ENCODE results near the gene CCDC88C.

CCDC88C gene

GRCh38 chr14:91234791-91235114 lies 182.9 kb downstream of the CCDC88C start:
- Histone ChIP-seq H4K91ac (ENCODE audit: low read depth, low read length, poor library complexity) (no peak overlapping the region), H3K4me2 (ENCODE audit: insufficient read depth, low read length, poor library complexity, severe bottlenecking) (no peak overlapping the region), H3K4me1 (ENCODE audit: control insufficient read depth in 2 of 2, insufficient read depth in 1 of 2, low read depth in 1 of 2, low read length in 2 of 2) (no peaks in the 10 kb centered on the region), H2BK12ac (ENCODE audit: low read length) (no peak overlapping the region), H2BK15ac (ENCODE audit: low read length) (no peak overlapping the region), H3K23ac (ENCODE audit: low read depth, low read length, poor library complexity) (peak overlapping the region; percentile 52), H3K27ac (replicated peaks; ENCODE audit: low read length) (no peak overlapping the region), H3K4me3 (ENCODE audit: low read length in 2 of 2) (peak overlapping the region in 1 of 2 donors; percentile 60), H3K9me3 (replicated peaks in 1 of 2; ENCODE audit: control insufficient read depth in 2 of 2, insufficient read depth in 1 of 2, low read depth in 1 of 2, low read length in 2 of 2) (peaks cover 13 to 15% of the 10 kb centered on the region in 2 donors), H4K8ac (ENCODE audit: low read depth, low read length) (no peak overlapping the region), H3K4ac (ENCODE audit: low read length) (no peak overlapping the region), H3K9ac (ENCODE audit: low read depth, low read length, poor library complexity) (no peak overlapping the region), H3K36me3 (replicated peaks in 1 of 2; ENCODE audit: control insufficient read depth in 2 of 2, insufficient read depth in 2 of 2, low read length in 2 of 2) (no peaks in the 10 kb centered on the region), H3K79me1 (ENCODE audit: low read depth, low read length) (no peaks in the 10 kb centered on the region), H2BK120ac (ENCODE audit: low read depth, low read length) (no peak overlapping the region), H3K27me3 (ENCODE audit: control insufficient read depth in 3 of 3, insufficient read depth in 3 of 3, low read depth in 1 of 3, low read length in 3 of 3) (no peaks in the 10 kb centered on the region), H3K14ac (ENCODE audit: low read length) (peak overlapping the region; percentile 26), H2AK5ac (ENCODE audit: low read depth, low read length) (no peak overlapping the region), H2BK5ac (ENCODE audit: low read length) (no peak overlapping the region), H2AFZ (ENCODE audit: low read length) (no peak overlapping the region), H3K18ac (ENCODE audit: low read length) (peak overlapping the region; percentile 73)
- WGBS, 2 donors (ENCODE audit: extremely low coverage in 2 of 2, insufficient read length in 2 of 2, insufficient replicate concordance in 1 of 2), result no CpG with 5 or more reads among the region's 16 CpGs
- DNase-seq (ENCODE audit: low spot score), result no peak

- no peak overlapping the region for H2BK15ac ChIP-seq (ENCODE audit: low read length)
- peak overlapping the region; percentile 52 for H3K23ac ChIP-seq (ENCODE audit: low read depth, low read length, poor library complexity)
- H2BK120ac ChIP-seq (ENCODE audit: low read depth, low read length), result no peak overlapping the region
- H2AFZ ChIP-seq (ENCODE audit: low read length), result no peak overlapping the region
- H2BK5ac ChIP-seq (ENCODE audit: low read length), result no peak overlapping the region
- H3K79me1 ChIP-seq (ENCODE audit: low read depth, low read length), result no peaks in the 10 kb centered on the region
- peak overlapping the region in 1 of 2 donors; percentile 60 for H3K4me3 ChIP-seq (ENCODE audit: low read length in 2 of 2)
- H3K9me3 ChIP-seq (replicated peaks in 1 of 2; ENCODE audit: control insufficient read depth in 2 of 2, insufficient read depth in 1 of 2, low read depth in 1 of 2, low read length in 2 of 2), result peaks cover 13 to 17% of the 10 kb centered on the region in 2 donors
- WGBS, 2 donors (ENCODE audit: extremely low coverage in 2 of 2, insufficient read length in 2 of 2, insufficient replicate concordance in 1 of 2), result no CpG with 5 or more reads among the region's 63 CpGs
- H3K14ac ChIP-seq (ENCODE audit: low read length), result peak overlapping the region; percentile 26
- H3K9ac ChIP-seq (ENCODE audit: low read depth, low read length, poor library complexity), result no peak overlapping the region
- H2AK5ac ChIP-seq (ENCODE audit: low read depth, low read length), result peak overlapping the region; percentile 29
- H2BK12ac ChIP-seq (ENCODE audit: low read length), result no peak overlapping the region
- H3K4ac ChIP-seq (ENCODE audit: low read length), result no peak overlapping the region
- no peak overlapping the region for H3K4me2 ChIP-seq (ENCODE audit: insufficient read depth, low read length, poor library complexity, severe bottlenecking)
- no peaks in the 10 kb centered on the region for H3K27me3 ChIP-seq (ENCODE audit: control insufficient read depth in 3 of 3, insufficient read depth in 3 of 3, low read depth in 1 of 3, low read length in 3 of 3)
- no peaks in the 10 kb centered on the region for H3K36me3 ChIP-seq (replicated peaks in 1 of 2; ENCODE audit: control insufficient read depth in 2 of 2, insufficient read depth in 2 of 2, low read length in 2 of 2)
- H3K4me1 ChIP-seq (ENCODE audit: control insufficient read depth in 2 of 2, insufficient read depth in 1 of 2, low read depth in 1 of 2, low read length in 2 of 2), result no peaks in the 10 kb centered on the region
- H3K18ac ChIP-seq (ENCODE audit: low read length), result peak overlapping the region; percentile 73
- H4K8ac ChIP-seq (ENCODE audit: low read depth, low read length), result no peak overlapping the region
- no peak for DNase-seq (ENCODE audit: low spot score)
- H4K91ac ChIP-seq (ENCODE audit: low read depth, low read length, poor library complexity), result peak overlapping the region; percentile 48
- H3K27ac ChIP-seq (replicated peaks; ENCODE audit: low read length), result no peak overlapping the region
Observed at GRCh38 chr14:91233936-91234790, 183.5 kb downstream of the CCDC88C start.

GRCh38 chr14:91232603-91233002 lies 185.0 kb downstream of the CCDC88C start:
- no peak overlapping the region for H3K4me2 ChIP-seq (ENCODE audit: insufficient read depth, low read length, poor library complexity, severe bottlenecking)
- H2BK12ac ChIP-seq (ENCODE audit: low read length), result no peak overlapping the region
- H3K4me3 ChIP-seq (ENCODE audit: low read length in 2 of 2), result no peak overlapping the region
- no peak overlapping the region for H2AK5ac ChIP-seq (ENCODE audit: low read depth, low read length)
- H3K18ac ChIP-seq (ENCODE audit: low read length), result no peak overlapping the region
- no peak overlapping the region for H3K4ac ChIP-seq (ENCODE audit: low read length)
- H3K14ac ChIP-seq (ENCODE audit: low read length), result no peak overlapping the region
- H3K36me3 ChIP-seq (replicated peaks in 1 of 2; ENCODE audit: control insufficient read depth in 2 of 2, insufficient read depth in 2 of 2, low read length in 2 of 2), result no peaks in the 10 kb centered on the region
- H3K27ac ChIP-seq (replicated peaks; ENCODE audit: low read length), result no peak overlapping the region
- no peak overlapping the region for H4K91ac ChIP-seq (ENCODE audit: low read depth, low read length, poor library complexity)
- no peak overlapping the region for H2AFZ ChIP-seq (ENCODE audit: low read length)
- no peak overlapping the region for H2BK5ac ChIP-seq (ENCODE audit: low read length)
- peaks cover 13 to 16% of the 10 kb centered on the region in 2 donors for H3K9me3 ChIP-seq (replicated peaks in 1 of 2; ENCODE audit: control insufficient read depth in 2 of 2, insufficient read depth in 1 of 2, low read depth in 1 of 2, low read length in 2 of 2)
- no peak overlapping the region for H3K9ac ChIP-seq (ENCODE audit: low read depth, low read length, poor library complexity)
- no peak overlapping the region for H2BK15ac ChIP-seq (ENCODE audit: low read length)
- WGBS, 2 donors (ENCODE audit: extremely low coverage in 2 of 2, insufficient read length in 2 of 2, insufficient replicate concordance in 1 of 2), result no CpG with 5 or more reads among the region's 2 CpGs
- H2BK120ac ChIP-seq (ENCODE audit: low read depth, low read length), result no peak overlapping the region
- H3K27me3 ChIP-seq (ENCODE audit: control insufficient read depth in 3 of 3, insufficient read depth in 3 of 3, low read depth in 1 of 3, low read length in 3 of 3), result no peaks in the 10 kb centered on the region
- no peaks in the 10 kb centered on the region for H3K4me1 ChIP-seq (ENCODE audit: control insufficient read depth in 2 of 2, insufficient read depth in 1 of 2, low read depth in 1 of 2, low read length in 2 of 2)
- no peak for DNase-seq (ENCODE audit: low spot score)
- no peak overlapping the region for H4K8ac ChIP-seq (ENCODE audit: low read depth, low read length)
- no peaks in the 10 kb centered on the region for H3K79me1 ChIP-seq (ENCODE audit: low read depth, low read length)
- no peak overlapping the region for H3K23ac ChIP-seq (ENCODE audit: low read depth, low read length, poor library complexity)

GRCh38 chr14:91232052-91232451 lies 185.6 kb downstream of the CCDC88C start:
- H2AK5ac ChIP-seq (ENCODE audit: low read depth, low read length), result no peak overlapping the region
- H2AFZ ChIP-seq (ENCODE audit: low read length), result no peak overlapping the region
- H3K79me1 ChIP-seq (ENCODE audit: low read depth, low read length), result no peaks in the 10 kb centered on the region
- no peak overlapping the region for H3K23ac ChIP-seq (ENCODE audit: low read depth, low read length, poor library complexity)
- H2BK5ac ChIP-seq (ENCODE audit: low read length), result no peak overlapping the region
- no CpG with 5 or more reads among the region's 2 CpGs for WGBS, 2 donors (ENCODE audit: extremely low coverage in 2 of 2, insufficient read length in 2 of 2, insufficient replicate concordance in 1 of 2)
- peaks cover 13 to 16% of the 10 kb centered on the region in 2 donors for H3K9me3 ChIP-seq (replicated peaks in 1 of 2; ENCODE audit: control insufficient read depth in 2 of 2, insufficient read depth in 1 of 2, low read depth in 1 of 2, low read length in 2 of 2)
- no peak overlapping the region for H2BK120ac ChIP-seq (ENCODE audit: low read depth, low read length)
- no peak overlapping the region for H3K27ac ChIP-seq (replicated peaks; ENCODE audit: low read length)
- no peaks in the 10 kb centered on the region for H3K27me3 ChIP-seq (ENCODE audit: control insufficient read depth in 3 of 3, insufficient read depth in 3 of 3, low read depth in 1 of 3, low read length in 3 of 3)
- no peak overlapping the region for H3K14ac ChIP-seq (ENCODE audit: low read length)
- H4K8ac ChIP-seq (ENCODE audit: low read depth, low read length), result no peak overlapping the region
- no peak overlapping the region for H3K18ac ChIP-seq (ENCODE audit: low read length)
- H3K4me1 ChIP-seq (ENCODE audit: control insufficient read depth in 2 of 2, insufficient read depth in 1 of 2, low read depth in 1 of 2, low read length in 2 of 2), result no peaks in the 10 kb centered on the region
- DNase-seq (ENCODE audit: low spot score), result no peak
- no peak overlapping the region for H3K4me2 ChIP-seq (ENCODE audit: insufficient read depth, low read length, poor library complexity, severe bottlenecking)
- no peak overlapping the region for H3K4ac ChIP-seq (ENCODE audit: low read length)
- H2BK12ac ChIP-seq (ENCODE audit: low read length), result no peak overlapping the region
- no peak overlapping the region for H2BK15ac ChIP-seq (ENCODE audit: low read length)
- no peak overlapping the region for H4K91ac ChIP-seq (ENCODE audit: low read depth, low read length, poor library complexity)
- H3K4me3 ChIP-seq (ENCODE audit: low read length in 2 of 2), result no peak overlapping the region
- no peak overlapping the region for H3K9ac ChIP-seq (ENCODE audit: low read depth, low read length, poor library complexity)
- H3K36me3 ChIP-seq (replicated peaks in 1 of 2; ENCODE audit: control insufficient read depth in 2 of 2, insufficient read depth in 2 of 2, low read length in 2 of 2), result no peaks in the 10 kb centered on the region

Measured in neuronal stem cell (in vitro differentiated cells).